ENCODE measurements around the gene MYO5B.
"Not testable (repeated sequence)": the region's sequence is repeated elsewhere in the genome, so short reads cannot be mapped to it uniquely, and the experiment has no call there.

The MYO5B gene

DNA sequence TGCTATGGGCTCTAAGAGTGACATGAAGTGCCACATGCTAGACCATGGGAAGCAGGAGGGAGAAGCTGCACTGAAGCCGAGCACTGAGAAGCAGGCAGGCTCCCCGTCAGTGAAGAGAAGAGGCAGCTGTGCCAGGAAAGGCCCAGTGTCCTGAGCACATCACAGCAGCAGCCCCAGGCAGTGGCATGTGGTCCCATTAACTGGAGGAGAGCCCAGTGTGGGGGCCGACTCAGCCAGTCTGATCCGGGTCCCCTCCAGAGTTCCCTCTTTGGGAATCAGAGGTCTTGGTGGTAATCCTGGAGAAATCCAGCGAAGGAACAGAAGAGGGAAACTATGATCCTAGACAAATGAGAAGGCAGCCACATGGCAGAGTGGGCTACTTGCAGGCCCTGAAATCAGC lies 284.9 kb downstream of the MYO5B start:
- DNase-seq = no peak

GRCh38 chr18:49907346-49907929 lies 287.5 kb downstream of the MYO5B start:
- DNase-seq = no peak

- DNase-seq = no peak
Measured at GRCh38 chr18:49905771-49906170, 289.2 kb downstream of the MYO5B start.

DNA sequence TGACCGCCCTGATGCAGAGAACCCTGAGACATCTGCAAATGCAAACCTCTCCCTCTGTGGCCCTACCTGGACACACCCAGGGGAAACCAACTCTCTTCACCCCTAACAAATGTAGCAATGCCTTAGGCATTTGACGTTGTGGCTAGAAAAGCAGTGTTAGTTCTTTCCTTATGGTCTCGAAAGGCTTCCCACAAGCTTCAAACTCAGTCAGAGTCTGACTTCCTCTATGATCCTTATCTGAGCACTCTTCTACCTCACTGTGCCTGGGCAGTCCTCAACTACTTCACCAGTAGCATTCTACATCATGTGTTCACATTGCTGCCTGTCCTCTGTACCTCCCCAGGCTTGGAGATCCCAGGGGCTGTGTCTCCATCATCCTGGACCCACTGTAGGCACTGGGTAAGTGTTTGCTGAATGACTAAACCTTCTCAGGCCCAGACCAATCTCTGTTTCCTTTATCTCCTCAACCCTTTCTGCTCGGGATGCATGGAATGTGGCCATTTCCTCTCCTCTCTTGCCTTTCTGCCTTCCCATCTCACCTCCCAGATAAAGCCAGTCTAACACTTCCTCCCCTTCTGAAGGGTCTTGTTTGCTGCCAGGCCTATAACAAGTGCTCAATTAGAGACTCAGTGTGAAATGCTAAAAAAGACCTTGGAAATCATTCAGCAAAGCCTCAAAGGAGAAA lies 289.9 kb downstream of the MYO5B start:
- no peak for DNase-seq

- no peak for DNase-seq
Measured at GRCh38 chr18:49901862-49902340, 293.0 kb downstream of the MYO5B start.

DNA sequence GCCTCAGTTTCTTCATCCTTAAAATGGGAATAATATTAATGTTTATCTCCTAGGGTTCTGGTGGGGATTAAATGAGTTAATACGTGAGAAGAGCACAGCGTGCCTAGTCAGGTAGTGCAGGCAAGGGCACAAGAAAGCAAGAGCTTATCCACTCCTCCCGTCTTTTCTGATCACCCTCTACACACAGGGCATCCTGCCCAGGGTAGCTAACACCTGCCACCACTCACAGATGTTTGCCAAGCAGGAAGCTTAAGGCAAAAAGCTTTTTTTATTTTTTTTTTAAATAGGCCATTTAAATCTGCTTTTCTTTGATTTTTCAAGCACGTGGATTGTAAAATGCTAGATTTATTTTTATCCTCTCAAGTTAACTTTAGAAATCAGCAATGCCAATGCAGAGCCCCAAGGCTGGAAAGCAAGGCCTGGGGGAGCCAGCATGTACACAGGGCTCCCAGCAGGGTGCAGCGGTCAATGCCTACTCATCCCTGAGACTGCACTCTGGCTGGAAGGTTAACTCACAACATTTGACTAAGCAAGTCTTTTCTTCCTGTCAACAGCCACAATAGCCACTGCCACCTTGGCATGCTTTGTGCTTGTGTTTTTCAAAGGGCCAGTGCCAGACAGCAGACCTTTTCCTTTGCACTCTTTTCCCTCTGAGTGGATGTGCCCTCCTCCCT lies 295.2 kb downstream of the MYO5B start:
- DNase-seq = no peak

- peak; percentile 35 for DNase-seq
Measured at GRCh38 chr18:49898421-49898820, 296.5 kb downstream of the MYO5B start.

DNA sequence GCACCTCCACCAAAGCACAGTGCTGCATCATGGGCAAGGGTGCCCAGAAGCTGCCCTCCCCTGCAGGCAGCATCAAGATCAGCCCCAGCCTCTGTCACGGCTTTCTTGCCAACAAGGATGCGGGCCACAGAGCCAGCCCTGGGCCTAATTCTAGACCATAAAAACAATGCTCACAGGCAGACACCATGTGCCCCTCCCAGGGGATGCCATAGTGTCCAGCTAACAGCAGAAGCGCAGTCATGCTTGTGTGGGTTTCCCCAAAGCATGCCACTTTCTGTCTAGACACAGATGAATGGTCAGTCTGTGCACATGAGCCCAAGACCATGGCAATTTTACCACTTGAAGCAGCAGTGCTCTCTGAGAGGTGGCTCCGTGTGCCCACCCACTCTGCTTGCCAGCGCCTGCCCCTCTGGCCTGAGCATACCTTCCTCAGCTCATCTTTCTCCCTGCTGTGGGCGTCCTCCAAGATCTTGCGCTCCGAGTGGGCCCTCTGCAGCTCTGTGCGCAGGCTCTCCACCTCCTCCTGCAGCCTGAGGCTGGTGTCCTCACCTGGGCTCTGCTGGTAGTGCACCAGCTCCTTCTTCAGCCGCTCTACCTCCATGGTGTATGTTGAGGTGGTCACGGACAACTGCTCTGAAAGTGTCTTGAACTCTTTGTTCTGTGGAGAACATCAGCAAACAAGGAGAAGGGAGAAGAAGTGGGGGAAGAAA lies 300.3 kb downstream of the MYO5B start:
- DNase-seq = no peak

DNA sequence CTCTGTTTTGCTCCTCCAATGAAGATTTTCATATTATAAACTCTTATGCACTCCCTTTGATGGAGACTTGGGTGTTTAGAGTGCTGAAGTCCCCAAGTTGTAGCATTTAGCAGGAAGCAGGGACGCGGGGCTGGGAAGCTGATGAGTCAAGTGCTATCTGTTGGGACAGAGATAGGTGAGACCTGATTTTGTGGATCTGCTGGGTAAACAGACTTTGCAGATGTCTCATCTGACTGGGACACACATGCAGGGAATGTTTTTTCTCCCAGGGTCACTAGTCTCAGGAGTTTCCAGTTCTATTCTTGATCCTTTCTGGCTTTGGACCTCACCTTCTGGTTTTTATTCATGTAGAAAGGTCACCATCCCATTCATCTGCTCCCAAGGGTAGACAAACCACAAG lies 301.9 kb downstream of the MYO5B start:
- no peak for DNase-seq

DNA sequence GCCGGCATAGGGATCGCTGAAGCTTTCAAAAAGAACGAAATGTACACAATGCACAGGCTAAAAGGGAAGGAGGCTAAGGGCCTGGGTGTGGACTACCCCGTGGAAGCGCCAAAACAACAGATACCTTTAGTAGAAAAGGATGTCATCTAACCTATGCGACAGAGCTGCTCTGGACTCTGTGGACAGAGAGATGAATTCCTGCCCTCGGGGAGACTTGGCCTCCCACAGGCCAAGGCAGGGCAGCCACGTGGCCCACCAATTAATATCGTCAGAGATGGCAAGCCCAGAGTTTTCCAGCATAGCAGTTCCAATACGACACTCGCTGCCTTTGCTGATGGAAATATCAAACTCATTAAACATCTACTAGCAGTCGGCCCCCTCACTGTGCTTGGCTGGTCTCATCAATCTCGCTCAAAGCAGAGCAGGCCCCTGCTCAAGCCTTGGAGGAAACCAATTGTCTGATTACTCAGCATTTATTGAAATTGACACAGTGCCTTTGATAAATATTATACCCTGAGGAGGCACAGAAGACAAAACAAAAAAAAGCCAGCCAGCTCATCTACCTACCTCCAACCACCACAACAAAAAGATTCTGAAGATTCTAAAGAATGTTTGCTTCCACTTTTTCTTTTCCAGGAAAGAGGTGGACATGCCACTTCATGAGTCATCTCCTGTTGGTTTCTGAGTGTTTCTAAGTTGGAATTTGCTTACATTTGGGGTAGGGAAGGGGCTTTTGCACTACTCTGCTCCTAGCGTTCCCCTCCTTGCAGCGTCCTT lies 302.6 kb downstream of the MYO5B start:
- DNase-seq = no peak

GRCh38 chr18:49890041-49890440 lies 304.9 kb downstream of the MYO5B start:
- DNase-seq = no peak

DNA sequence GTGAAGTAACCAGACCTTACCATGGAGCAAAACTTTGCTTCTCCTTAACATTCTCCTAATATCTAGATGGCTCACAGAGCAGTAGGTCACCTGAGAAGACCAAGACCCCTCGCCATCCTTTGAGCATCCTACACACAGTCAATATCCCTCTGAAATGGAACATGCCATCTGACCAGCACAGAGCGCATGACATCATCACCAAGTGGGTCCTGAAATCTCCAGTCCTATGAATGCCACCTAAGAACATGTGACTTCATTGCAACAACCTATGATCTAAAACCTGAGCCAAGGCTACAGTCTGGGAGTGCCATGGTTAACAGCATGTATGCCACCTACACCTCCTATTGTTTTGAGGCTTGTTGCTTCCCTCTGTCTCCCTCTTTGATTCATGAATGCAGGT lies 305.4 kb downstream of the MYO5B start:
- DNase-seq = not testable (repeated sequence)

DNA sequence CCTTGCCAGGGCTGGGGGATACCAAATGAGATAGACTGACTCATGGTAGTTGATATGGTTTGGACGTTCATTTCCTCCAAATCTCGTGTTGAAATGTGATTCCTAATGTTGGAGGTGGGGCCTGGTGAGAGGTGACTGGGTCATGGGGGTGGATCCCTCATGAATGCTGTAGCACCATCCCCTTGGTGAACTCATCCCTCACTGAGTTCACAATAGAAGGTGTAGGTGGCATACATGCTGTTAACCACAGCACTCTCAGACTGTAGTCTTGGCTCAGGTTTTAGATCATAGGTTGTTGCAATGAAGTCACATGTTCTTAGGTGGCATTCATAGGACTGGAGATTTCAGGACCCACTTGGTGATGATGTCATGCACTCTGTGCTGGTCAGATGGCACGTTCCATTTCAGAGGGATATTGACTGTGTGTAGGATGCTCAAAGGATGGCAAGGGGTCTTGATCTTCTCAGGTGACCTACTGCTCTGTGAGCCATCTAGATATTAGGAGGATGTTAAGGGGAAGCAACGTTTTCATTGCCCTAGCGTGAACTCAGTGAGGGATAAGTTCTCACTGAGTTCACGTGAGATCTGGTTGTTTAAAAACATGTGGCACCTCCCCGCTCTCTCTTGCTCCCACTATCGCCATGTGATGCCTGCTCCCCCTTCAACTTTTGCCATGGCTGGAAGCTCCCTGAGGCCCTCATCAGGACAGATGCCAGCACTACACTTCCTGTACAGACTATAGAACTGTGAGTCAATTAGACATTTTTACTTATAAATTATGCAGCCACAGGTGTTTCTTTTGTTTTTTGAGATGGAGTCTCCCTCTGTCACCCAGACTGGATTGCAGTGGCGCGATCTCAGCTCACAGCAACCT lies 307.8 kb downstream of the MYO5B start:
- DNase-seq = no peak

GRCh38 chr18:49884959-49885358 lies 310.0 kb downstream of the MYO5B start:
- no peak for DNase-seq

DNA sequence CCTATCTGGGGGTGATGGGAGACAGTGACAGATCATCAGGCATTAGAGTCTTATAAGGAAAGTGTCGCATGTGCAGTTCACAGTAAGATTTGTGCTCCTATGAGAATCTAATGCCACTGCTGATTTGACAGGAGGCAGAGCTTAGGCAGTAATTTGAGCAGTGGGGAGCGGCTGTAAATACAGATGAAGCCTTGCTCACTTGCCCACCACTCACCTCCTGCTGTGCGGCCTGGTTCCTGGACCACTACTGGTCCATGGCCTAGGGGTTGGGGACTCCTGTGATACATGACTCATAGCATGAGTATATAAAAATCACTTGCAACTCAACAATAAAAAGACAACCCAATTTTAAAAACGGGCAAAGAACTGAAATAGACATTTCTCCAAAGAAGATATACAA lies 310.5 kb downstream of the MYO5B start:
- DNase-seq = no peak

DNA sequence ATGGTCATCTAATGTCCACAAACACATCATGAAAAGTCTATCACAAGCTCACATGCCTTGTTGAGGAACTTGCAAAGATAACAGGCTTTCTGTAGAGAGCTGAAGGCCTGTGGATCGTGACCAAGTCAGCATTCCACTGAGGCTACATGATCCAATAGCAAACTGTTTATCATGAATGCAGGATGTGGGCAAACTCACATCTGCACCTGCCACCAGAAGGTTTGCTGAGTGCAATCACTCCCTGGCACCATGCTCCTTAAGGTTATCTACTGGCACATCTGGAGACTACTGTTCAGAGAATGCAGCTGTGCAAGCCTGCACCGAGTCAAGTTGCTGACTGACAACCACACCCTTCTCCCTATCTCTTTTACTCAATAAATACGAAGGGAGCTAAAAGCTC lies 314.3 kb downstream of the MYO5B start:
- DNase-seq = no peak

DNA sequence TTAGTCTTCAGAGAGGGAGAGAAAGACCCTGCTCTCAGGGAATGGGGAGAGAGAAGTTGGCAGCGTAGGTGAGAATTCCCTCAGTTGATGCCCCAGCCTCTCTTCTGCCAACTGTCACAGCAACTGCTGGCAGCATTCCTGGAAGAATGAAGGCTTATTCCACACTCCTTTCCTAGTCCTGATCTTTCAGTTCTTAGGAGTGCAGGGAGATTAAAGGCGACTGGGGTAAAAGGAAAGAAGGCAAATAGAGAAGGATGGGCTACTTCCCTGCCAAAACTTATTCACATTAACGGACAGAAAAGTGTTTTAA lies 315.7 kb downstream of the MYO5B start:
- no peak for DNase-seq

DNA sequence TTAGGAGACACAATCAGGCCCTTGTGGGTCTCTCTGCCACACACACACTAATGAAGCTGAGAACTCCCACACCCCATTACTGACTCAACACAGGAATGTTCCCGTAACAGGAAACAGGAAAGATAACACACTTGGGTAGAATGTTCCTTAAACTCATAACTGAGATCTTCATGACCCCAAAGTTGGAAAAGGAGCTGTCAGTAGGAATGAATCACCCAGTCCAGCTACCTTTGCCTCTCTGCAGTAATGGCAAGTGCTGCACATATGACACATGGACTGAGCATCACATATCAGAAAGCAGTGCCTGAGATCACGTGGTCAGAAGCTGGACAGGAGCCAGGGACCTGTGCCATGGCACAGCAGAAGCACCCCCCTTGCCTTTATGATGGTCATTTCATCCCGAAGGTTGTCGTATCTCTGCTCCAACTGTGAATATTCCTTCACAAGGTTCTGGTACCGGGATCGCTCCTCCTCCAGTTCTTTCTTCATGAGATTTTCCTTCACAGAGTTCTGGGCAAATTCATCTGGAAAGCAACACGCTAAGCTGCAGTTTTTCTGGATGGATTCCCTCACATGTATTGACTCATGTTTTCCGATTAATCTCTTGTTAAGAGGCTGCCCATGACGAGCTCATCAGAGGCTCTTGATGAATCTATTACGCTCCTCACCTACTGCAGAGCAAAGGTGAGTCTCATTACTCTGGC lies 316.2 kb downstream of the MYO5B start:
- no peak for DNase-seq

DNA sequence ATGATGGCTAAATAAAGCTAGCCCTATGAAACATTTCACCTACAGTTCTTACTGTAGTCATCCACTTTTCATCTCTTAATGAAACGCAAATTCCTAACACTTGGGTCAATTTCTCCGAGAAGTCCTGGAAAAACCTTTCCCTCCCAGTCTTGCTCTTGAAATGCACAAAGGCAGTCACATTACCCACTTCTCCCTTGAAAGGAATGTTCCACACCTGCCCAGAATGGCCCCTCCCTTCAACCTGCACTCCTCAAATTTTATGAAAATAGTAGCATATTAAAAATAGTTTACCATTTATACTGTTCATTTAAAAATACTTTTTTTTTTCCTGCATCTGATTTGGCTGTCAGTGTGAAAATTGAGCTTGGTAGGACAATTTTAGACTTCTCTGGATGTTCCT lies 316.9 kb downstream of the MYO5B start:
- DNase-seq = no peak

- no peak for DNase-seq
Measured at GRCh38 chr18:49876536-49876935, 318.4 kb downstream of the MYO5B start.

GRCh38 chr18:49875783-49876182 lies 319.2 kb downstream of the MYO5B start:
- no peak for DNase-seq
